Vagina (tissue), 2 donors: ENCODE results near the gene ACBD3.

ENCODE experiments used
- POLR2A ChIP-seq, 2 donors: fragments of 450-650 bp; IDR thresholded peaks; one replicate each; pipeline ENCODE4 v1.6.1; 2017; ENCODE audit warnings: antibody characterized with exemption in 2 of 2, mild to moderate bottlenecking in 2 of 2, moderate library complexity in 2 of 2
- TF ChIP-seq, protein P1 (sequence below), 3 experiments: fragments of 450-650 bp in 2 of 3; fragments of 200-600 bp in 1 of 3; sonication (generic) in 1 of 3; IDR thresholded peaks; one replicate each; pipeline ENCODE4 v1.5.1; 2017 to 2019; ENCODE audit warnings: antibody characterized with exemption in 3 of 3, mild to moderate bottlenecking in 2 of 3, moderate library complexity in 2 of 3

DNA sequence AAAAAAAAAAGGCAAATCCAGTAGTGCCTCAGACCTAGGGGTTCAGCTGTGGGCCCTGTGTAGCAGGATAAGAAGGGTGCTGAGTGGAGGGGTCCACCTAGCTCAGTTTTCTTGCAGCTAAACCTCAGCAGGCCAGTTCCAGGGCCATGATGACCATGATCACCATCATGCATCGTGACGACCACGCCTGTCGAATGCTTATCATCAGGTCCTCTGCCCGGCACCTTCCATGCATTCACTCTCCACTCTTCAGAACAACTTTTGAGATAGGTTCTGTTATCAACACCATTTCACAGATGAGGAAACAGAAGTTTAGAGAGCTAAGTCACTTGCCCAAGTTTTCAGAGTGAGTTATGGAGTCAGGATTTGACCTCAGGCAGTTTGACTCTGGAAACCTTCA lies 54.9 kb downstream of the ACBD3 start:
- TF ChIP-seq, protein P1, sequence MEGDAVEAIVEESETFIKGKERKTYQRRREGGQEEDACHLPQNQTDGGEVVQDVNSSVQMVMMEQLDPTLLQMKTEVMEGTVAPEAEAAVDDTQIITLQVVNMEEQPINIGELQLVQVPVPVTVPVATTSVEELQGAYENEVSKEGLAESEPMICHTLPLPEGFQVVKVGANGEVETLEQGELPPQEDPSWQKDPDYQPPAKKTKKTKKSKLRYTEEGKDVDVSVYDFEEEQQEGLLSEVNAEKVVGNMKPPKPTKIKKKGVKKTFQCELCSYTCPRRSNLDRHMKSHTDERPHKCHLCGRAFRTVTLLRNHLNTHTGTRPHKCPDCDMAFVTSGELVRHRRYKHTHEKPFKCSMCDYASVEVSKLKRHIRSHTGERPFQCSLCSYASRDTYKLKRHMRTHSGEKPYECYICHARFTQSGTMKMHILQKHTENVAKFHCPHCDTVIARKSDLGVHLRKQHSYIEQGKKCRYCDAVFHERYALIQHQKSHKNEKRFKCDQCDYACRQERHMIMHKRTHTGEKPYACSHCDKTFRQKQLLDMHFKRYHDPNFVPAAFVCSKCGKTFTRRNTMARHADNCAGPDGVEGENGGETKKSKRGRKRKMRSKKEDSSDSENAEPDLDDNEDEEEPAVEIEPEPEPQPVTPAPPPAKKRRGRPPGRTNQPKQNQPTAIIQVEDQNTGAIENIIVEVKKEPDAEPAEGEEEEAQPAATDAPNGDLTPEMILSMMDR (IDR thresholded peaks at IDR 0.05), result no peak
- no peak for TF ChIP-seq POLR2A (IDR thresholded peaks at IDR 0.05)
